H1 (cell line): ENCODE measurements around the gene LRP2BP. TPM values are rescaled to one million over a fixed set of nuclear protein-coding genes. Genes with fewer than 3 reads are reported as not detected.

Source experiments
- HDAC6 ChIP-seq: IDR thresholded peaks from one replicate; pipeline ENCODE4 v1.7.1; 2012; ENCODE audit warnings: low read depth, mild to moderate bottlenecking, inconsistent platforms, low read length, moderate library complexity
- polyA plus RNA-seq, 7 experiments: library from polyadenylated mRNA; depleted of rRNA in 3 of 7; stranded (reverse) in 5 of 7; unstranded in 2 of 7; fragments of >200 nt in 5 of 7; fragments of 200-250 nt in 2 of 7; gene quantifications; 1 replicate in 5 of 7; 2 replicates in 1 of 7; 4 replicates in 1 of 7; pipeline versions ENCODE4 v1.2.1 to v1.2.3, GENCODE V29; 2011 to 2013; ENCODE audit warnings: missing spikeins in 2 of 7, mixed read lengths in 2 of 7
- total RNA-seq: library from RNA; stranded (reverse); fragmentation: NEBNext Ultra II Directional; extraction: Animal tissue kit (Norgen Biotek cat#: 25700); gene quantifications from 2 replicates; pipeline ENCODE4 v1.2.1, GENCODE V29; 2021
- TF ChIP-seq, protein P1 (sequence below): fragments of 300-600 bp; sonication (generic); IDR thresholded peaks from 2 replicates; pipeline ENCODE4 v1.7.1; 2012; ENCODE audit warnings: low read length, moderate library complexity, mild to moderate bottlenecking, inconsistent platforms; ENCODE audit not compliant: insufficient replicate concordance

The LRP2BP gene
- total and polyA plus RNA-seq, 2 of the 8 experiments (the other 6 are each of a cell fraction or from before 2014, with no cell fraction given), result 0.12 to 0.30 TPM

DNA sequence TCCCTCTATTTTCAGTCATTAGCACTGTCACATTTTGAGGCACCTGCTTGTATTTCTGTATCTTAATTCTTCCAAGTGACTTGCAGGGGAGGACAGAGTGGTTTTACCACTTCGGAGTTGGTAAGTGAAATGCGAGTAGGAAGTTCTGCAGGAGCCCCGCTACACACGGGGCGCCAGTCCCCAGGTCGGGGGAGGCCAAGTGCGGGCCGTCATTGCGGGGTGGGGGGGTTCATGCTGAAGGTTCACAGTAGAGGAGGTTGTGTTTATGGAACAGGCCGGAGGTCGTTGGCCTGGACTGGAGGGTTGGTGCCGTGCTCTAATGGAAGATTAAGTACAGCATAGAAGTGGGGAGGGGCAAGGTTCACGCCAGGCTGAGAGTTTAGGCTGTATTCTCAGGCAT is 44.0 kb downstream of the LRP2BP start (continued):
- TF ChIP-seq, protein P1, sequence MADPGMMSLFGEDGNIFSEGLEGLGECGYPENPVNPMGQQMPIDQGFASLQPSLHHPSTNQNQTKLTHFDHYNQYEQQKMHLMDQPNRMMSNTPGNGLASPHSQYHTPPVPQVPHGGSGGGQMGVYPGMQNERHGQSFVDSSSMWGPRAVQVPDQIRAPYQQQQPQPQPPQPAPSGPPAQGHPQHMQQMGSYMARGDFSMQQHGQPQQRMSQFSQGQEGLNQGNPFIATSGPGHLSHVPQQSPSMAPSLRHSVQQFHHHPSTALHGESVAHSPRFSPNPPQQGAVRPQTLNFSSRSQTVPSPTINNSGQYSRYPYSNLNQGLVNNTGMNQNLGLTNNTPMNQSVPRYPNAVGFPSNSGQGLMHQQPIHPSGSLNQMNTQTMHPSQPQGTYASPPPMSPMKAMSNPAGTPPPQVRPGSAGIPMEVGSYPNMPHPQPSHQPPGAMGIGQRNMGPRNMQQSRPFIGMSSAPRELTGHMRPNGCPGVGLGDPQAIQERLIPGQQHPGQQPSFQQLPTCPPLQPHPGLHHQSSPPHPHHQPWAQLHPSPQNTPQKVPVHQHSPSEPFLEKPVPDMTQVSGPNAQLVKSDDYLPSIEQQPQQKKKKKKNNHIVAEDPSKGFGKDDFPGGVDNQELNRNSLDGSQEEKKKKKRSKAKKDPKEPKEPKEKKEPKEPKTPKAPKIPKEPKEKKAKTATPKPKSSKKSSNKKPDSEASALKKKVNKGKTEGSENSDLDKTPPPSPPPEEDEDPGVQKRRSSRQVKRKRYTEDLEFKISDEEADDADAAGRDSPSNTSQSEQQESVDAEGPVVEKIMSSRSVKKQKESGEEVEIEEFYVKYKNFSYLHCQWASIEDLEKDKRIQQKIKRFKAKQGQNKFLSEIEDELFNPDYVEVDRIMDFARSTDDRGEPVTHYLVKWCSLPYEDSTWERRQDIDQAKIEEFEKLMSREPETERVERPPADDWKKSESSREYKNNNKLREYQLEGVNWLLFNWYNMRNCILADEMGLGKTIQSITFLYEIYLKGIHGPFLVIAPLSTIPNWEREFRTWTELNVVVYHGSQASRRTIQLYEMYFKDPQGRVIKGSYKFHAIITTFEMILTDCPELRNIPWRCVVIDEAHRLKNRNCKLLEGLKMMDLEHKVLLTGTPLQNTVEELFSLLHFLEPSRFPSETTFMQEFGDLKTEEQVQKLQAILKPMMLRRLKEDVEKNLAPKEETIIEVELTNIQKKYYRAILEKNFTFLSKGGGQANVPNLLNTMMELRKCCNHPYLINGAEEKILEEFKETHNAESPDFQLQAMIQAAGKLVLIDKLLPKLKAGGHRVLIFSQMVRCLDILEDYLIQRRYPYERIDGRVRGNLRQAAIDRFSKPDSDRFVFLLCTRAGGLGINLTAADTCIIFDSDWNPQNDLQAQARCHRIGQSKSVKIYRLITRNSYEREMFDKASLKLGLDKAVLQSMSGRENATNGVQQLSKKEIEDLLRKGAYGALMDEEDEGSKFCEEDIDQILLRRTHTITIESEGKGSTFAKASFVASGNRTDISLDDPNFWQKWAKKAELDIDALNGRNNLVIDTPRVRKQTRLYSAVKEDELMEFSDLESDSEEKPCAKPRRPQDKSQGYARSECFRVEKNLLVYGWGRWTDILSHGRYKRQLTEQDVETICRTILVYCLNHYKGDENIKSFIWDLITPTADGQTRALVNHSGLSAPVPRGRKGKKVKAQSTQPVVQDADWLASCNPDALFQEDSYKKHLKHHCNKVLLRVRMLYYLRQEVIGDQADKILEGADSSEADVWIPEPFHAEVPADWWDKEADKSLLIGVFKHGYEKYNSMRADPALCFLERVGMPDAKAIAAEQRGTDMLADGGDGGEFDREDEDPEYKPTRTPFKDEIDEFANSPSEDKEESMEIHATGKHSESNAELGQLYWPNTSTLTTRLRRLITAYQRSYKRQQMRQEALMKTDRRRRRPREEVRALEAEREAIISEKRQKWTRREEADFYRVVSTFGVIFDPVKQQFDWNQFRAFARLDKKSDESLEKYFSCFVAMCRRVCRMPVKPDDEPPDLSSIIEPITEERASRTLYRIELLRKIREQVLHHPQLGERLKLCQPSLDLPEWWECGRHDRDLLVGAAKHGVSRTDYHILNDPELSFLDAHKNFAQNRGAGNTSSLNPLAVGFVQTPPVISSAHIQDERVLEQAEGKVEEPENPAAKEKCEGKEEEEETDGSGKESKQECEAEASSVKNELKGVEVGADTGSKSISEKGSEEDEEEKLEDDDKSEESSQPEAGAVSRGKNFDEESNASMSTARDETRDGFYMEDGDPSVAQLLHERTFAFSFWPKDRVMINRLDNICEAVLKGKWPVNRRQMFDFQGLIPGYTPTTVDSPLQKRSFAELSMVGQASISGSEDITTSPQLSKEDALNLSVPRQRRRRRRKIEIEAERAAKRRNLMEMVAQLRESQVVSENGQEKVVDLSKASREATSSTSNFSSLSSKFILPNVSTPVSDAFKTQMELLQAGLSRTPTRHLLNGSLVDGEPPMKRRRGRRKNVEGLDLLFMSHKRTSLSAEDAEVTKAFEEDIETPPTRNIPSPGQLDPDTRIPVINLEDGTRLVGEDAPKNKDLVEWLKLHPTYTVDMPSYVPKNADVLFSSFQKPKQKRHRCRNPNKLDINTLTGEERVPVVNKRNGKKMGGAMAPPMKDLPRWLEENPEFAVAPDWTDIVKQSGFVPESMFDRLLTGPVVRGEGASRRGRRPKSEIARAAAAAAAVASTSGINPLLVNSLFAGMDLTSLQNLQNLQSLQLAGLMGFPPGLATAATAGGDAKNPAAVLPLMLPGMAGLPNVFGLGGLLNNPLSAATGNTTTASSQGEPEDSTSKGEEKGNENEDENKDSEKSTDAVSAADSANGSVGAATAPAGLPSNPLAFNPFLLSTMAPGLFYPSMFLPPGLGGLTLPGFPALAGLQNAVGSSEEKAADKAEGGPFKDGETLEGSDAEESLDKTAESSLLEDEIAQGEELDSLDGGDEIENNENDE, result no peak
- no peak for TF ChIP-seq HDAC6
- TF ChIP-seq, all 59 proteins: peak for 0
